ENCODE measurements around the gene CPZ. TPM values are rescaled to one million over a fixed set of nuclear protein-coding genes. Genes with fewer than 3 reads are reported as not detected.

The CPZ gene
- total and polyA plus RNA-seq, 2 experiments from 2014 or later, result 24.6 to 37.3 TPM

DNA sequence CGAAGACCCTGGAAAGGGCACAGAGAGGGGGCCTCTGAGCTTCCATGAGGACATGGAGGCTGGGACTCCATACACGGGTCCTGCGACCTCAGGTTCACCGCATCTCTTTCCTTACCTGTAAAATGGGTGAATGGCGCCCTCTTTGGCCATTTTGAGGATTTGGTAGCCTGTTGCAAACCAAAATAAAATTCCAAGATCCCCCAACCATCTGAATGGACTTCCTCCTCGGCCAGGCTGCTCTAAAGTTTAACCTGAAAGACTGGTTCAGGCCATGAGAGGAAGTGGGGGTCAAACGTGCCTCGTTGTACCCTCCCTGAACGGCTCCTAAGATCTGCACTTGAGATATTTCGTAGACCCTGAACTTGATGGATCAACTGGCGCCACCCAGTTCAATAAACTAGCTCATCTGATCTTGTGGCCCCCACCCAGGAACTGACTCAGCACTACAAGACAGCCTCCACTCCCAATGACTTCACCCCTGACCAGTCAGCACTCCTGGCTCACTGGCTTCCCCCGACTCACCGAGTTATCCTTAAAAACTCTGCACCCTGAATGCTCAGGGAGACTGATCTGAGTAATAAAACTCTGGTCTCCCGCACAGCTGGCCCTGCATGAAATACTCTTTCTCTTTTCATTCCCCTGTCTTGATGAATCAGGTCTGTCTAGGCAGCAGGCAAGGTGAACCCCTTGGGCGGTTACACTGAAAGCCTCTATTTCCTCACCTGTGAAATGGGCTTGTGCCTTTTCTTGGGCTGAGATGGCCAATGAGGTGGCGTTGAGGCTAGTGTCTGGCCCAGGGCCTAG is 45.3 kb upstream of the CPZ start:
- Histone ChIP-seq H3K9me2 (ENCODE audit: insufficient read depth) (no peaks in the 10 kb centered on the region), H3K36me3 (ENCODE audit: insufficient read depth) (no peaks in the 10 kb centered on the region; the same call in 1 of the 2 replicates), H3K4me3 (no peak overlapping the region), H3K4me1 (ENCODE audit: insufficient read depth) (peaks cover 9% of the 10 kb centered on the region), H3K4me2 (no peak overlapping the region), H2AFZ (peak overlapping the region; percentile 97), H3K79me2 (replicated peaks; ENCODE audit: insufficient read depth) (no peaks in the 10 kb centered on the region), H4K20me1 (replicated peaks; ENCODE audit: insufficient read depth) (no peaks in the 10 kb centered on the region), H3F3A (replicated peaks; ENCODE audit: low read depth) (no peaks in the 10 kb centered on the region), H3K27ac (ENCODE audit: low read depth) (no peak overlapping the region), H3K27me3 (ENCODE audit: insufficient read depth) (no peaks in the 10 kb centered on the region)
- DNase-seq (ENCODE audit: low spot score) (peak; percentile 91), ATAC-seq (peak; percentile 83)
- Mint-ChIP-seq H3K4me3 (no peak overlapping the region), H3K4me1 (peaks cover 20% of the 10 kb centered on the region), H3K27ac (peak overlapping the region; percentile 92), H3K27me3 (ENCODE audit: insufficient read depth, low read depth, poor library complexity) (peaks cover 16% of the 10 kb centered on the region), H3K36me3 (ENCODE audit: low read depth) (no peaks in the 10 kb centered on the region), H3K9me3 (no peaks in the 10 kb centered on the region; the same call in 2 of the 3 replicates)
- TF ChIP-seq ZNF462 (CRISPR knock-in tag; IDR thresholded peaks at IDR 0.05), result no peak
- TF ChIP-seq EZH2phosphoT487 (IDR thresholded peaks at IDR 0.05; ENCODE audit: unreplicated experiment), result no peak
- TF ChIP-seq, protein P1, sequence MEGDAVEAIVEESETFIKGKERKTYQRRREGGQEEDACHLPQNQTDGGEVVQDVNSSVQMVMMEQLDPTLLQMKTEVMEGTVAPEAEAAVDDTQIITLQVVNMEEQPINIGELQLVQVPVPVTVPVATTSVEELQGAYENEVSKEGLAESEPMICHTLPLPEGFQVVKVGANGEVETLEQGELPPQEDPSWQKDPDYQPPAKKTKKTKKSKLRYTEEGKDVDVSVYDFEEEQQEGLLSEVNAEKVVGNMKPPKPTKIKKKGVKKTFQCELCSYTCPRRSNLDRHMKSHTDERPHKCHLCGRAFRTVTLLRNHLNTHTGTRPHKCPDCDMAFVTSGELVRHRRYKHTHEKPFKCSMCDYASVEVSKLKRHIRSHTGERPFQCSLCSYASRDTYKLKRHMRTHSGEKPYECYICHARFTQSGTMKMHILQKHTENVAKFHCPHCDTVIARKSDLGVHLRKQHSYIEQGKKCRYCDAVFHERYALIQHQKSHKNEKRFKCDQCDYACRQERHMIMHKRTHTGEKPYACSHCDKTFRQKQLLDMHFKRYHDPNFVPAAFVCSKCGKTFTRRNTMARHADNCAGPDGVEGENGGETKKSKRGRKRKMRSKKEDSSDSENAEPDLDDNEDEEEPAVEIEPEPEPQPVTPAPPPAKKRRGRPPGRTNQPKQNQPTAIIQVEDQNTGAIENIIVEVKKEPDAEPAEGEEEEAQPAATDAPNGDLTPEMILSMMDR (conservative IDR thresholded peaks at IDR 0.05; ENCODE audit: low read depth in 2 of 2), result peak; percentile 74 to 81
- TF ChIP-seq CREB1 (CRISPR knock-in tag; IDR thresholded peaks at IDR 0.05; ENCODE audit: low read depth), result no peak
- TF ChIP-seq JUNB (IDR thresholded peaks at IDR 0.05; ENCODE audit: unreplicated experiment), result no peak
- no peak for TF ChIP-seq NANOG (IDR thresholded peaks at IDR 0.05; ENCODE audit: borderline replicate concordance)
- no peak for TF ChIP-seq ZNF331 (CRISPR knock-in tag; IDR thresholded peaks at IDR 0.05; ENCODE audit: low read depth)

Data from GM23338 (cell line).